Fibroblast of skin of left biceps (primary cell): Measurements from ENCODE around the gene TMTC2.

Experiments
- DNase-seq, 2 experiments: peaks; one replicate each; pipeline ENCODE4 v3.0.0-alpha.2; 2013; ENCODE audit warnings: low read depth in 2 of 2

Gene TMTC2

GRCh38 chr12:83132360-83132759, 445.7 kb downstream of the TMTC2 start:
- DNase-seq: no peak

DNA sequence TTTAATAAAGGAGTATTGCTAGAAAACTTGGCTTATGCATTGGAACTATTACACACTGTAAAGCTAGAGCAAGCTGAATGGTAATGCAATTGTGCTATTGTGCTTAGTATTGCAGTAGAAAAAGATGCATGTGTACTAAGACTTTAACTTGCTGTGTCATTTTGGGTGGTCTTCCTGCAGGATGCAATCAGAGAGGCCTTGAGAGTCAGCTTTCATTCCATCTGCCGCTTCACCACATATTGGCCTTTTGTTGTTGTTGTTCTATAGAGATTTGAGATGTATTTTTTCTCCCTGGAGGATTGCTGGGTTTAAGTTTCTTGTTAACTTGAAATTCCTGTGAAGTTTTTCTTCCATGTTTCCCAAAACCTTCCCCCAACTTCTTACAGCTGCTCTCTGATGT, 449.7 kb downstream of the TMTC2 start:
- DNase-seq: no peak

DNA sequence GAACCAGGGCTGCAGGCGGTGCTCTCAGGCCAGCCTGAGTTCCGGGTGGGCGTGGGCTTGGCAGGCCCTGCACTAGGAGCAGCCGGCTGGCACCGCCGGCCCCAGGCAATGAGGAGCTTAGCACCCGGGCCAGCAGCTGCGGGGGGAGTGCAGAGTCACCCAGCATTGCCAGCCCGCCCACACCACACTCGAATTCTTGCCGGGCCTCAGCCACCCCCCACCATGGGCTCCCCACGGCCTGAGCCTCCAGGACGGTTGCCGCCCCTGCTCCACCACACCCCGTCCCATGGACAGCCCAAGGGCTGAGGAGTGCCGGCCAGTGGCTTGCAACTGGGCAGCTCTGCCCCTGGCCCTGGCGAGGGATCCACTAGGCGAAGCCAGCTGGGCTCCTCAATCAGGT, 453.4 kb downstream of the TMTC2 start:
- no peak for DNase-seq

GRCh38 chr12:83141460-83141994, 454.8 kb downstream of the TMTC2 start:
- DNase-seq: no peak

- DNase-seq: no peak
Measured at GRCh38 chr12:83142914-83143313, 456.2 kb downstream of the TMTC2 start.

GRCh38 chr12:83143950-83144349, 457.2 kb downstream of the TMTC2 start:
- DNase-seq: no peak

- no peak for DNase-seq
Measured at GRCh38 chr12:83145325-83145840, 458.7 kb downstream of the TMTC2 start.

DNA sequence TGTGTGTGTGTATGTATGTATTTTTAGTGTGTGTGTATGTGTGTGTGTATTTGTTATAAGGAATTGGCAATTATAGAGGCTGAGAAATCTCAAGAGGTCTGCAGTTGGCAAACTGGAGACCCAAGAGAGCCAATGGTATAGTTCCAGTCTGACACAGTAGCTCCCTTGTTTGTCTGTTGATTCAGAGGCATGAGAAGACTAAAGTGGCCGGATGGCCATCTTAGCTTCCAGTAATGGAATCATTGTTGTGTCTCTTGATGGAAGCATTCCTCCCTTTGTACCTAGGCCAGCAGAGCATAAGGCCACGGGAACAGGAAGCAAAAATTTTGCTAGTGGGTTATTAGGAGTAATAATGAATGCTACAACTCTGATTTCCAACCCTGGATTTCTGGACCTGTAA, 460.6 kb downstream of the TMTC2 start:
- DNase-seq: no peak

DNA sequence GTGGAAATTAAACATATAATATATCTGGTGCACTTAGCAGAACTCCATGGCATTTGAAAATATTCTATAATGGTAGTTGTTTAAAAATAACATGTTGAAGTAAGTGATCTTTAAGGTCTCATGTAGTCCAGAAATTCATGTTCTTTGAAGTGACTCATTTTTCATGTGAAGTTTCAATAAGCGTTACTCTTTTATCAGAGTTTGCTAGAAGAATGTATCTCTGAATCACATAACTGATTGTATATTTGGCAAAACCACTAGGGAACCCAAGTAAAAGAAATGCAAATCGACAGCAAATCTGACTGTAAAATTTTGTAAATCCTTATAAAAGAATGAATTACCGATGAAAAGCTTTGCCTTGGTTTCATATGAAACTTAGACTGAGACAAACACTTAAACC, 463.3 kb downstream of the TMTC2 start:
- DNase-seq: no peak

DNA sequence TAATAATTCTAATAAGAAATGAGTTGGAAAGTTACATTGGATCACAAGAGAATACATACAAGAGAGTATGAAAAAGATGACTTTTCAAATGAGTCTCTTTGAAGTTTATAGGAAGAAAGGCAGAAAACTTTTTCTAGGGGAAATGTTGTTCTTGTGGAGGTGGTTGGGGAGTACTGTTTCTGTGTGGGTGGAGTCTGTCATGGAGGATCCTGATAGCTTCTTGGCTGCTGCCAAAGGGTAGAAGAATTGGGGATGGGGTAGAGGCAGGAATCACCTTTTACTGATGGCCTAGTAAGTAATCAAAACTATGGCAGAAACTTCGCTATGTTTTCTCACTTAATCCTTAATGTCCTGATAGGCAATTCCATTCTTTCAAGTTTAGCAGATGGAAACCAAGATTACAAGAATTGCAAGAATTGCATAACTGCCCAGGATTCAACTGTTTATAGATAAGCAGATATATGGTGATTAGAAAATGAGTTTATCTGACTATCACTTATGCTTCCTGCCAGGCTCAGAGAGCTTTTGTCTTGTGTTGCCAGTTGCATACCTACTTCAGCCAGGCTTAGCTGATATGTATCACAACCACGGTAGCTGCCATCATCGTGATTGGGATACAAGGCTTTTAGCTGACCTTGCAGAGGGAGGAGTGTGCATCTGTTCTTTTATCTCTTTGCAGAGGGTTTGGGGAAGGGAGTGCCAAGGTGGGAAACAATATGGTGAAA, 463.9 kb downstream of the TMTC2 start:
- DNase-seq: no peak

DNA sequence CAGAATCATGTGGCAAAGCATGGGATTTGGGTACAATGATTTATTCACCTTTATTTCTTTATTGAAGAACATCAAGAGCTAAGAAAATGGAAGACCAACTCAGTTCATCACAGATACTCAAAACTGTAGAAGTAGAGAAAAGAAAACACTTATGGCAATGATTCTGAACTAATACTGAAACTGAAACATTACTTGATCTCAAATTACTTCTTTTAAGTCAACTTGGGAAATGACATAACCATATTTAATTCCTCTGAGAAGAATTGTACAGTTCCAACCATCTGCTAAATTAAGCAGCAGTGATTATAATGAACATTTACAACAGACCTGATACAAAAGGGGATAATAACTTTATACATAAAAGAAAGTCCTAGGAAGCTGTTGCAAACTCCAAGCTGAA, 466.5 kb downstream of the TMTC2 start:
- no peak for DNase-seq

DNA sequence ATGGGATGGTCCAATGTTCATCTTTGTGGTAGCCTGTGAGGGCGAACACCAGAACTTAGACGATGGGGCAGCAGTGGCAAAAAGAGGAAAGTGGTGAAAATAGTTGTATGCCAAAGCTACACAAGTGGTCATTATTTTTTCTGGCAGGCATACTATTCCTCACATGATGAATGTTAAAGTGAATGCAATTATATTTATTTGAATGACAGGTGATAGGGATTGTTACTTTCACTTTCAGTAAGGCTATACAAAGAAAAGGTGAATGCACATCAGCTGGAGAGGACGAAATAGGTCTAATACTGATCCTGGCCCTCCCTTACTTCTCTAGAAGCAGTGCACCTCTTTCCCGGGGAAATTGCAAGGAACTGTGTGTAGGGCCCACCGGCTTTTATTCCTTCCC, 470.1 kb downstream of the TMTC2 start:
- DNase-seq: no peak

DNA sequence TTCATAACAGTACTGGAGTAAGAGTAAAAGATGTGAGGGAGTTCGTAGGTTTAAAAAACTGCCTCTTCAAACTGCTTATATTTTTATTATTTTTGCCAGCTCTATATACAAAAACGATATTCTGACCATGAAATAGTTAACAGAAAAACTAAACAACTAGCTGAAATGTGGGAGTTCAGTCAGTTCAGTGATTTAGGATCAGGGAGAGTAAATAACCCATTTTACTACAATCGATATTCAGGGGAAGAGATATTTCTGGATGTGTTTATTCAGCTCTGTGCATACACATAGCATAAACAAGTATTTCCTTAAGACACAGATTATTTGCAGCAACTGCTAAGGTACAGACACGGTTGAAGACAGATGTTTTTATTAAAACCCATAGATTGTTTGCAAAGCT, 470.9 kb downstream of the TMTC2 start:
- DNase-seq: no peak

DNA sequence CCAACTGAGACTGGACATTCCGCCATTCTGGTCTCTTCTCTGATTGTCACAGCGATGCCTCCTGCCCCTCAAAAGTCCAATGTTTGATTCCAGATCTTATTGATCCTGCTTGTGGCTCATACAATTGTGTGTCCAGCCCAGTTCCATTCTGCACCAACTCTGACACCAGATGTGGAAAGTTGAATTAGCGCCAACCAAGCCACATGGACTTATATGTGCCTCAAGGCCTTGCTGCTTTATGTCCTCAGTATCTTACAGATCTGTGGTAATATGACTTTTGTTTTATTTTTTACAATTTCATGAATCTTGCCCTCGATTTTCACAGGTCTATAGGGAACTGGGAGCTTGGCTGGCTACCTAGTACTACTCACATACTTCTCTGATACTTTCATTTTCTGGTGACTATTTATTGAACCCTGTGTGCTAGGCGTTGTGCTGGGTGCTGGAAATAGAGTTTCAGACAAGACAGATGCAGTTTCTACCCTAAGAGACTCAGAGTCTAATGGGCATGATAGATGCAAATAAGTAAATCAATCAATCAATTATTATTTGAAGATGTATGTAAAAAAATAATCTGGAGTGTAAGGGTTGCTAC, 472.0 kb downstream of the TMTC2 start:
- DNase-seq: no peak

- peak; percentile 27 to 28 for DNase-seq
Measured at GRCh38 chr12:83161456-83161855, 474.8 kb downstream of the TMTC2 start.

GRCh38 chr12:83168751-83169150, 482.0 kb downstream of the TMTC2 start:
- DNase-seq: no peak

- DNase-seq: no peak
Measured at GRCh38 chr12:83172441-83172840, 485.7 kb downstream of the TMTC2 start.

DNA sequence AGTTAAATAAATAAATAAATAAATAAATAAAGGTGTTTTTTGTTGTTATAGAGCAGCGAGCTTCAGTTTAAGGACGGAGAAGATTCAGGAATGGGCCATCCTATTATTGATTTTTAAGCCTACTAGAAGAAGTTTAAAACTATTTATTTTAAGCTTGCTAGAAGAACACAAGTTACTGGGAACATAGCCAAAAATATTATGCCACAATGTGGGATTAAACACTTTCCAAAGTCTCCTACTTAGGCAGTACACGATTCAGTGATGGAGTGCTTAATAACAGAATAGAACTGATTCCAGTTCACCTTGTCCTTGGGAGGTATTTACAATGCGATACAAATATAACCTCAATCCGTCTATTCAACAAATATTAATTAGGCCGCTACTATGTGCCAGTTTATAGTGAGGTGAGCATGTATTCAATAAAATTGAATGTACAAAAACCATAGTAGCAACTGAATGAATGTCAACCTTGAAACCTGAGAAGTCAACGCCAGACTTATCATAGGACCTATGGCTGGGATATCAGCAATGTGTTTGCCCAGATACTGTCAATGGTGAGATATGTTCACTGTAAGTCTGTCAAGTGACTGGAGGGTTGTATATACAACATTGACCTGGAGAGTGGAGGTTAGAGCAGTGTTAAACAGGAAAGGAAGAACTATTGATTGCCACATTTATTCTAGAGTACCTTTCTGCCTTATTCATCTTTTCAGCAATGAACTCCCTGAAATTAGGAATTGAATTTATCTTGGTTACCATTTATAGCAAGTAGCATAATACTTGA, 486.4 kb downstream of the TMTC2 start:
- DNase-seq: no peak

- DNase-seq: no peak
Measured at GRCh38 chr12:83179999-83180398, 493.3 kb downstream of the TMTC2 start.

DNA sequence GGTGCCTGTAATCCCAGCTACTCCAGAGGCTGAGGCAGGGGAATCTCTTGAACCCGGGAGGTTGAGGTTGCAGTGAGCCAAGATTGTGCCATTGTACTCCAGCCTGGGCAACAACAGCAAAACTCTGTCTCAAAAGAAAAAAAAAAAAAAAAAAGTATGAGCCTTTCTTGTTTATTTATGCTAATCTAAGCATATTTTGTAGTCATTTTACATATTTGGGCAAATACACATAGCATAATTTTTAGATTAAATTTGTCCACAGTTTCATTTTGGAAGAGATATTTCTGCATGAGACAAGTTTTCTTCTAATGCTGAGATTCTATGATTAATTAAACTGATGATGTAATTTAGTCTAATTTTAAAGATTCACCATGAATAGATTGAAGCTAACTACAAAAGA, 494.4 kb downstream of the TMTC2 start:
- no peak for DNase-seq

DNA sequence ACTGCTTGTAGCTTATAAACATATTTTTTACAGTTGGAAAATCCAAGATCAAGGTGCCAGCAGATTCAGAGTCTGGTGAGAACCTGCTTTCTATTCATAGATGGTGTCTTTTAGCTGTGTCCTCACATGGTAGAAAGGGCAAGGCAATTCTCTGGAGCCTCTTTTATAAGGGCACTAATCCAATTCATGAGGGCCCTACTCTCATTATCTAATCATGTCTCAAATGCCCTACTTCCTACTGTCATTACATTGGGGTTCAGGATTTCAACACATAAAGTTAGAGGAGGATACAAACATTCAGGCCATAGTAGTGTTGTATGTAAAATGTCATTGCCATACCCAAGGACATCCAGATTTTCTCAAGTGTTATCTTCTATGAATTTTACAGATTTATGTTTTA, 496.4 kb downstream of the TMTC2 start:
- DNase-seq: no peak
